Measurements from ENCODE around the gene INSYN2A. TPM values are rescaled to one million over a fixed set of nuclear protein-coding genes. Genes with fewer than 3 reads are reported as not detected.

The INSYN2A gene
- total and polyA plus RNA-seq, 8 donors: 0.18 to 4.4 (median 1.2) TPM; not detected in 3

GRCh38 chr10:127227027-127227426, 30.6 kb upstream of the INSYN2A start:
- H3K4me3 ChIP-seq: no peak overlapping the region
- no peaks in the 10 kb centered on the region for H3K27me3 ChIP-seq
- intact Hi-C loops (cut with DNase I; ENCODE audit: low total_unique reads): no loop called here
- no peaks in the 10 kb centered on the region for H3K9me3 ChIP-seq
- 92 to 95% (median 92%) methylated on average over 10 of the region's 10 CpGs for WGBS, 5 donors
- H3K27ac ChIP-seq: no peak overlapping the region
- TF ChIP-seq CTCF (IDR thresholded peaks at IDR 0.05) (no peak), EP300 (IDR thresholded peaks at IDR 0.05) (no peak), POLR2A (IDR thresholded peaks at IDR 0.05) (no peak), POLR2AphosphoS5 (IDR thresholded peaks at IDR 0.05) (no peak)
- no peaks in the 10 kb centered on the region for H3K36me3 ChIP-seq
- H3K4me1 ChIP-seq: peaks cover 0 to 18% (median 7%) of the 10 kb centered on the region in 4 donors
- no peak for DNase-seq

- H3K4me1 ChIP-seq: no peaks in the 10 kb centered on the region
- 80 to 91% (median 82%) methylated on average over 3 of the region's 3 CpGs for WGBS, 5 donors
- no peaks in the 10 kb centered on the region for H3K27me3 ChIP-seq
- H3K36me3 ChIP-seq: no peaks in the 10 kb centered on the region
- intact Hi-C loops (cut with DNase I; ENCODE audit: low total_unique reads): no loop called here
- H3K9me3 ChIP-seq: no peaks in the 10 kb centered on the region
- TF ChIP-seq EP300 (IDR thresholded peaks at IDR 0.05) (no peak), CTCF (IDR thresholded peaks at IDR 0.05) (no peak), POLR2AphosphoS5 (IDR thresholded peaks at IDR 0.05) (no peak), POLR2A (IDR thresholded peaks at IDR 0.05) (no peak)
- no peak for DNase-seq
- no peak overlapping the region for H3K4me3 ChIP-seq
- no peak overlapping the region for H3K27ac ChIP-seq
Observed at GRCh38 chr10:127221281-127221680, 24.9 kb upstream of the INSYN2A start.

- no peaks in the 10 kb centered on the region for H3K4me1 ChIP-seq
- H3K9me3 ChIP-seq: no peaks in the 10 kb centered on the region
- DNase-seq: no peak
- no peaks in the 10 kb centered on the region for H3K27me3 ChIP-seq
- WGBS, 5 donors: 87 to 97% (median 89%) methylated on average over 3 of the region's 3 CpGs
- H3K36me3 ChIP-seq: peaks cover 0 to 4% (median 0%) of the 10 kb centered on the region in 4 donors
- no peak overlapping the region for H3K4me3 ChIP-seq
- TF ChIP-seq POLR2AphosphoS5 (IDR thresholded peaks at IDR 0.05) (no peak), CTCF (IDR thresholded peaks at IDR 0.05) (no peak), POLR2A (IDR thresholded peaks at IDR 0.05) (no peak), EP300 (IDR thresholded peaks at IDR 0.05) (no peak)
- intact Hi-C loops (cut with DNase I; ENCODE audit: low total_unique reads): no loop called here
- no peak overlapping the region for H3K27ac ChIP-seq
Observed at GRCh38 chr10:127218658-127219057, 22.3 kb upstream of the INSYN2A start.

GRCh38 chr10:127216786-127217185, 20.4 kb upstream of the INSYN2A start:
- 62 to 86% (median 78%) methylated on average over 3 of the region's 3 CpGs for WGBS, 5 donors
- intact Hi-C loops (cut with DNase I; ENCODE audit: low total_unique reads): no loop called here
- no peaks in the 10 kb centered on the region for H3K4me1 ChIP-seq
- H3K36me3 ChIP-seq: peaks cover 0 to 5% (median under 1%) of the 10 kb centered on the region in 4 donors
- TF ChIP-seq EP300 (IDR thresholded peaks at IDR 0.05) (no peak), CTCF (IDR thresholded peaks at IDR 0.05) (no peak), POLR2A (IDR thresholded peaks at IDR 0.05) (no peak), POLR2AphosphoS5 (IDR thresholded peaks at IDR 0.05) (no peak)
- no peak overlapping the region for H3K4me3 ChIP-seq
- no peak overlapping the region for H3K27ac ChIP-seq
- no peaks in the 10 kb centered on the region for H3K27me3 ChIP-seq
- no peaks in the 10 kb centered on the region for H3K9me3 ChIP-seq
- no peak for DNase-seq

All from stomach (tissue), 9 donors.